GM19193 (cell line): Measurements from ENCODE around the gene SOCS7.

Experiments used
- POLR2A ChIP-seq: IDR thresholded peaks from 4 replicates; pipeline ENCODE4 v1.6.1; 2011; ENCODE audit not compliant: insufficient read depth, insufficient read length; ENCODE audit errors: extremely low read depth

Gene SOCS7

DNA sequence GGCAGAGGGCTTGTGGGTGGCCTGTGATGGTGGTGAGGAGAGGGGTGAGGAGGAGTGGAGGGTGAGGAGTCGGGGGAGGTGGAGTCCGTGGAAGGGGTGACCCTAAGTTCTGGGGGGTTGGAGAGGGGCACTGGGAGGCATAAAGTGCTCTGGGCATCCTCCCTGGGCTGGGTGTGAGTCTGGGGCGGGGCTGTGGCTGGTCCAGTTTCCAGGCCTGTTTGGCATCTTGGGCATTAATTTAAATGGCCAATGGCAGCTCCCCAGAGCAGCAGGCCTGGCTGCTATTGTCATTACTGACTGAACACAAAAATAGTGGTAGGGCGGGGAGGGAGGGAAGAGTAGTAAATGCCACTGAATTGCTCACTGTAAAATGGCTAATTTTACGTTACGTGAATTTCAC, 68.9 kb downstream of the SOCS7 start:
- TF ChIP-seq POLR2A = no peak

DNA sequence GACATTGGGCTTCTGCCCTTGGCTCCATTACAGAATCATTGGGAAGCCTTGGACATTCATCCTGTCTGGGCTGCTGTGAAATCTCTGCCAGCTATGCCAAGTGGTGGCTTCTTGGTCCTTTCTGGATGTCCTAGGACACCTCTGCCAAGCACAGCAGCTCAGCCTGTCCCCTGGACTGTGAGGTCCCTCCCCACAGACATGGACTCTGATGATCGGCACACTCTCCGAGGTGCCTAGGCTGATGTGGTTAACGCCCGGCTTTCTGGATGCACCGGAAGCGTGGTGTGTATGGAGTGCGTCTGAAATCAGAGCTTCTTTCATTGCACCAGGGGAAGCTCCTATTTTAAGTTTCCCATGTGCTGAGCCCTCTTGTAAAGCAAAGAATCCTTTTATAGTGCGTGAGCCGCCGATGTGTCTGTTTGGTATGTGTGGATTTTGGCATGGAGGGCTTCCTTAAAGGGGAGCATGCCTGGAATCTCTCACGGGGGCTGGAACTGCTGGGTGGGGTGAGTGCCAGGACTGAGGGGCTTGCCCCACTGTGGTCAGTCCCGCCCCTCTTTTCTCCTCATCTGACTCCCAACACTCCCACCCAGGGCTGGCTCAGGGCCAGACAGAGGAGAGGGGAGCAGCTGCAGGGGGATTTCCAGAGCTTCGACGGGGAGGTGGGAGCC, 69.7 kb downstream of the SOCS7 start:
- no peak for TF ChIP-seq POLR2A

DNA sequence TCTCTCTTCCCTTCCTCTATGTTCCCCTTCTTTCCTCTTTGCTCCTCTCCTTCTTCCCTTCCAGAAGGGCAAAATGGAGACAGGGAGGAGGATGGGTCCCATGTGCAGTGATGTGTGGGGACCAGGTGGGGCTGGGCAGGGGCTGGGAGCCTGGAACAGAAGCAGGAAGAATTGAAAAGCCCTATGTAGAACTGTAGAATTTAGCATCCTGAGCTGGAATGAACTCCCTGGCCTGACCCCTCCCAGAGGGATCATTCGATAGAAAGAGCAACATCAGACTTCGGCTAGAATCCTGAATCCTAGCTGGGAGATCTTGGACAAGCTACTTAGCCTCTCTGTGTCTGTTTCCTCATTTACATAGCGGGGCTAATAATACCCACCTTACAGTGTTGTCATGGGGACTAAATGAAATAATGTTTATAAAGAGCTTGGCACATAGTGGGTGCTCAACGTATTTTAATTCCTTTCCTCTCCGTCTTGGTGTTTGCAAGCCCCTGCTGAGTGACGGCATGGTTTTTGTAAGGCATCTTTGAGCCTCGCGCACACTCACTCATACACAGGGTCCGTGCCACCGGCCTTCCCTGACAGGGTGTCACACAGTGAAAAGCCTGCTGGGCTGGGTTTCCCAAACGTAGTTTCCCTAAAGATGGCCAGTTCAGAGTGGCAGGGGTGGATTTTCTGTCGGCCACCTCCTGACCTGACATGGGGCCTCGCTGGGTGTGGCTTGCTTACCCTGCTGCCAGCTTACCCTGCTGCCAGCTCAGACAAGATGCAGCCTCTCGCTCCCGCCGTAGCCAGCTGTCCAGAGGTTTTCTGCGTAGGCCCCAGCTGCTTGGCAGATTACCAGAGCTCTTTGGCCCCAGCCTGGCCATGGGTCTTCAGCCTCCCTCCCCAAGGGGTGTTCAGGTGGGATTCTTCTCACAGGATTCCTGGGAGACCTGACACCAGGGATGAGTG, 70.5 kb downstream of the SOCS7 start:
- TF ChIP-seq POLR2A = no peak

DNA sequence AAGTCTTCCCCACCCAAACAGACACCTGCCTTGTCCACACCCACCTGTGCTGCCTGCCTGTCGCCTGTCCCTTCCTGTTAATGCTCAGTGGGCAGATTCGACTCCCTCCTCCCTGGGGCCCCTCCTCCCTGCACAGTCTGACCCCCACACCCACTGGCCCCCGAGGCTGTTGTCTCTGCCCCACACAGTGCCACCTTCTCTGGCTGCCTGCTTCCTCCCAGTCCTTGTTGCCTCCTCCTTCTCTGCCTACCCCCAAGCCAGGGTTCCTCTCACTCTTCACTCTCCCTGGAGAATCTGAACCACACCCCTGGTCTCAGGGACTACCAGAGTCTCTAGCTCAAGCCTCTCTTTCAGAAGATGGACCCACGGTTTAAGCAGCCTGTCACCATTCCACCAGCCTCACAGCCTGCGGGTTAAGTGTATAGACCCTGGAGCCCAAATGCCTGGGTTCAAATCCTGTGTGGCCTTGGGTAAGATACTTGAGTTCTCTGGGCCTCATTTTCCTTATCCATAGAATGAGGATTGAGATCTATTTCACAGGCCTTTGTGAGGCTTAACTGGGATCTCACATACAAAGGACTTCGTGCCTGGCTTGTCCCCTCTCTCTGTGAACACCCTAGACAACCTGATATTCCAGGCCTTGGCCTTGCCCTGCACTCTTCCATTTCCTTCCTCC, 72.8 kb downstream of the SOCS7 start:
- TF ChIP-seq POLR2A = no peak

DNA sequence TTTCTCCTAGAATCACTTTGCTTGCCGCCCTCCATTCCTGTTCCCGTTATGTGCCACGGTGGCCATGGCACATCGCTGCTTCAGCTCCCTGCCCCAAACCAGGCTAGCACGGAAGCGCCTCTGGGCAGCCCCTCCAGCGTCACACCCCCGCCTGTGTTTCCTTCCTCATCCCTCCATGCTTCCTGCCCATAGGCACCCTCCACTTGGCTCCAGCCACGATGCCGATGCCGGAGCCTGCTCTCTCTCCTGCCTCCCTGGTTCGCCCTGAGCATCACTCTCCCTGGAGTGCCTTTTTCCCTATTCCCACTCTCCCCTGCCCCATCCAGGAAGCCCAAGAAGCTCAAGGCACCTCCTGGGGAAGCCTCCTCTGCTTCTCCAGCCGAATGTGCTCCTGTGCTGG, 73.4 kb downstream of the SOCS7 start:
- no peak for TF ChIP-seq POLR2A

DNA sequence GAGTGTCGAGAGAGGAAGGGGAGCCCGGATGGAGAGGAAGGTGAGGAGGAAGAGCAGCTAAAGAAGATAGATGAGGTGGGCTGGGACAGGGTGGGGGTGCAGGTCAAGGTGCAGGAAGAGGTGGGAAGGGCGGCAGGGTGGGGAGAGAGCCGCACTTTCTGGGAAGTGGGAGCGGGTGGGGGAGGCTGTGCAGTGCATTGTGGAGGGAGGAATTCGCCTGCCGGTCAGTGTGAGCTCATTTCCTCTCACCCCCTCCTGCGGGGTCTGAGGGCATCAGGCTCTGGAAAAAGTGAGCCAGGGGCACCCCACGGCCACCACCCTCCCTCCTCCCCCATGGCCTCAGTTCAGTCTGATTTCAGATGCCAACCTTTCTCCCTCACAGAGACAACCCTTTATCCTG, 74.1 kb downstream of the SOCS7 start:
- TF ChIP-seq POLR2A = no peak

DNA sequence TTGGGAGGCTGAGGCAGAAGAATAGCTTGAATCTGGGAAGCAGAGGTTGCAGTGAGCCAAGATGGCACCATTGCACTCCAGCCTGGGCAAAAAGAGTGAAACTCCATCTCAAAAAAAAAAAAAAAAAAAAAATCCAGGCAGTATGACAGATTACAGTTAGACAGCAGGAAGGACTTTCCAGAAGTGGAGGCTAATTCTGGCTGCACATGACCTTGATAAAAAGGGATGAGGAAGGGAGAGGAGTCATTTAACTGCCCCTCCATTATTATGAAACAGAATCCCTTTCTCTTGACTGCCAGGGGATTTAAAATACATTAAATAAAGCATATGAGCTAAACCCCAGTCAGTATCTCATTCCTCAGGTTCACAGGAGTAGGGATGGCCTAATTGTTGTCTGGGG, 74.8 kb downstream of the SOCS7 start:
- TF ChIP-seq POLR2A = no peak

DNA sequence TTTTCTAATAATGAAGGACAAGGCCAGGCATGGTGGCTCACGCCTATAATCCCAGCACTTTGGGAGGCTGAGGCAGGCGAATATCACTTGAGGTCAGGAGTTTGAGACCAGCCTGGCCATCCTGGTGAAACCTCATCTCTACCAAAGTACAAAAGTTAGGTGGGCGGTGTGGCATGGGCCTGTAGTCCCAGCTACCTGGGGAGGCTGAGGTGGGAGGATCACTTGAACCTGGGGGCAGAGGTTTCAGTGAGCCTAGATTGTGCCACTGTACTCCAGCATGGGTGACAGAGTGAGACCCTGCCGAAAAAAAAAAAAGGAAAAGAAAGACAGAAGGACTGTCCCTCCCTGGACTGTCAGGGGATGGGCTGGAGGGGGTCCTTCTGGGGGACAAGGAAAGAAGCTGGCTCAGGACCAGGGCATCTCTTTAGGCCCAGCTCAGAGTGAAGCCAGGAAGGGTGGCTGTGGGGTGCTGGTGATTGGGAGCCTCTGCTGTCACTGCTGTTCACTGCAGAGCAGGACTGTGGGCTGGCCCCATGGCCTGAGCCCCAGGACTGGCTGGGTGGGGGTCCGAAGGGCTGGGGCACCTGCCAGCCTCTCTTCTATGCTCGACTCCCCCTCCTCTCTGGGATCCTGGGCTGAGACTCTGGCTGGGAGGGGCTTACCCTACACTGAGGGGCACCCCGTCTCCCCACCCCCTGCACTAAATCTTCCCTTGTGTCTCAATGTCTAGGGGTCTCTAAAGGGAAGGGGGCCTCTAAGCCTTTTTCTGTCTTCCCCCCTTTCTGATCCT, 75.7 kb downstream of the SOCS7 start:
- no peak for TF ChIP-seq POLR2A

DNA sequence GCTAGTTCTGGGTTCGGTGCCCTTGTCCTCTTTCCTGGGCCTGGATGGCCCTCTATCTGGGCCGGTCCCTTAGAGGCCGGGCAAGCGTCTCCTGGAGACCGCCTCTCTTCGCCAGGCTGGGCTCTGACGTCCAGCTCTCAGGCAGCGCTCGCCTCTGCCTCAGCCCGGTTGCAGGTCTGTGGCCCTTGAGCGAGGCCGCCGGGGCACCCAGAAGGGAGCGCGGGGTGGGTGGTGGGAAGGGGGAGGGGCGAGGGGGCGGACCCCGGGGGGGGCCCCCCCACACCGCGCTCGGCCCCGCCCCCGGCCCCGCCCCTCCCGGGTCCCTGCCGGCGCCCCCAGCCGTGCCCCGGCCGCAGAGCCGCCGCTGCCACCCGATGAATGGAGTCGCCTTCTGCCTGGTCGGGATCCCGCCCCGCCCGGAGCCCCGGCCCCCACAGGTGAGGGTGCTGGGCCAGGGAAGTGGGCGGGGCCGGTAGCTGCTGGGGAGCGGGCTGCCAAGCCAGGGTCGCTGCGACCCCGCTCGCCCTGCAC, 76.5 kb downstream of the SOCS7 start, which contains the start of gene ARHGAP23:
TSS of gene ARHGAP23 (plus strand) at position 353 of the 531 bp plus-strand sequence. CDS start at position 375, 22 bp downstream.
- TF ChIP-seq POLR2A = no peak

DNA sequence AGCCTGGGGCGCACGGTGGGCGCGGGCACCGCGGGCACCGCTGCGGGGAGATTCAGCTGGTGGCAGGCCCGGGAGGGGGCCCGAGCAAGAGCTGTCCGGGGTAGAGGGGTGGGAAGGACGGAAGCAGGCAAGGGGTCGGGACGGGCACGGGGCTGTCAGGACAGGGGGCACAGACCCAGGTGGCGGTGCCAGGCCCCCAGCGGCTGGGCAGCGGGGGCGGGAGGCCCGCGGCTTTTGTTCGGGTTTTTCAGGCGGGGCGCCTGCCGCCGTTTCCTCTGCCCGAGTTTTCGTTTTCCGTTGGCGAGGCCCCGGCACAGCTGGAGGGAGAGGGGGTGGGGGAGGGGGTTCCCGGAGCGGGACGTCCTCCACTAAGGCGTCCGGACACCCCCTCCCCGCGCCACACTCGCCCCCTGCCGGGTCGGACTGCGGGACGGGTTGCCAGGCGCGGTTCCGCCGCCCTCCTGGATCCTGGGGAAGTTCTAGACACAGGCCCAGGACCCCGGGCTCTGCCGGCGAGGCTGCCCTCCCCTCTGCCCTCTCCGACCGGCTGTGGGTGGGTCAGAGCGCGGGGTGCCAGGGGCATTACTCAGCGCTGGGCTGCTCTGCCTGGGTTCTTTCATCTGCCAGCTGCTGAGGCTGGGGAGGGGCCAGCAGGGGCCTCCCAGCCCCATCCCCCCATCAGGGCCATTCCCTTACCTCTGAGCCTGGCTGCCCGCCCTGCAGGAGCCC, 77.2 kb downstream of the SOCS7 start:
- TF ChIP-seq POLR2A = no peak

DNA sequence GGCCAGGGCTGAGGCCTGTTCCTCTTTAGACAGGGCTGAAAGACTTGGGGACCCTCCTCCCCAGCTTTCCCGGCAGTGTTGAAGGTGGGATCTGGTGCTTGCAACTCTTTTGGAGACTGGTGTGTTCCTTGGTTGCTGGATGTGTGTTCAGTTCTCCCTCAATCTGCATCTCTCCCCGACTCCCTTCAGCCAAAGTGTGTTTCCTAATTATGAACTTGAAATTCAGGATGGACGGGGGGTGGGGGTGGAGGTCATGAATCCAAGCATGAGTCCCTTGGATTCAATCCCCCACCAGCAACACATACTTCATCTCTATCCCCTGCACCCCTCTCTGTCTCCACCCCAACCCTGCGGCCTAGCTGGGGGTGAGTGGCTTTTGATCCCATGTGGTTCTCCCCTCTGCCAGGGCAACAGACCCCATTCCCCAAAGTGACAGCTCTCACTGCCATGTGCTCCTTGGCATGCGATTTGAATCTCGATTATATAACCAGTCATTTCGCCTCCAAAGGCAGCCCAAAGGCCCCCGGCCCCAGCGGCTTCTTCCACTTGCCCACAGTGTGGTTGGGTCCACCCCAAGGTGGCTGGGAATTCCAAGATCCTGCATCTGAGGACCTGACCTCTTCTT, 77.9 kb downstream of the SOCS7 start:
- TF ChIP-seq POLR2A = no peak

DNA sequence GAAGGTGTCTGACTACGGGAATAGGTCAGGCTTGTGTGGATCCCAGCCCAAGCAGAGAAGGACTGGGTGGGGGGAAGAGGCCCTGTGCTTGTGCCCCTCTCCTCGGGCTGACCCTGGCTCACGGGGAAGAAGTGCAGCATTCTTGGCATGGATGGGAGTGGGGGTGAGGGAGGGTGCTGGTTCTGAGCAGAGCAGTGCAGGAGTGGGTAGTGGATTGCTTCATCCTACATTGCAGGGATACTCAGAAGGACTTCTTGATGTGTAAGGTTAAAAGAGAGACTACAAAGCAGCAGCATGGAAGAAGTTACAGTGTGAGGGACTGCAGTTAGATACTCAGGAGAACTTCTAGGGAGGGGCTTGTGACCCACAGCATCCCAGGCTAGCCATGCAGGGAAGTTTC, 78.7 kb downstream of the SOCS7 start:
- no peak for TF ChIP-seq POLR2A

DNA sequence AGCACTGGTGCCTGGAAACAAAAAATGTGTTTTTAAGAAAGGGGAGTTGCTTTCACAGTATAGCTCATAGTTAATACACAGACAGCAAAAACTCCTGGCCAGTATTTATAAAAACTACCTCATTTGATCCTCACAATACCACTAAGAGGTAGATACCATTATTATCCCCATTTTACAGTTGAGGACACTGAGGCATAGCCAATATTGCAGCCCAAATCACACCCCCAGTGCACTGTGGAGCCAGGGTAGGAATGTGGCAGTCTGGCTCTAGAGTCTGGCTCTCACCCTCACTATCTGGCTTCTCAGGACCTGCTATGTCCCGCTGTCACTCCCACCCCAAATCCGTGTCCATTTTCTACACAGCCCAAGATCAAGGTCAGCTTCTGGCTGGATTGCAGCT, 79.2 kb downstream of the SOCS7 start:
- no peak for TF ChIP-seq POLR2A

DNA sequence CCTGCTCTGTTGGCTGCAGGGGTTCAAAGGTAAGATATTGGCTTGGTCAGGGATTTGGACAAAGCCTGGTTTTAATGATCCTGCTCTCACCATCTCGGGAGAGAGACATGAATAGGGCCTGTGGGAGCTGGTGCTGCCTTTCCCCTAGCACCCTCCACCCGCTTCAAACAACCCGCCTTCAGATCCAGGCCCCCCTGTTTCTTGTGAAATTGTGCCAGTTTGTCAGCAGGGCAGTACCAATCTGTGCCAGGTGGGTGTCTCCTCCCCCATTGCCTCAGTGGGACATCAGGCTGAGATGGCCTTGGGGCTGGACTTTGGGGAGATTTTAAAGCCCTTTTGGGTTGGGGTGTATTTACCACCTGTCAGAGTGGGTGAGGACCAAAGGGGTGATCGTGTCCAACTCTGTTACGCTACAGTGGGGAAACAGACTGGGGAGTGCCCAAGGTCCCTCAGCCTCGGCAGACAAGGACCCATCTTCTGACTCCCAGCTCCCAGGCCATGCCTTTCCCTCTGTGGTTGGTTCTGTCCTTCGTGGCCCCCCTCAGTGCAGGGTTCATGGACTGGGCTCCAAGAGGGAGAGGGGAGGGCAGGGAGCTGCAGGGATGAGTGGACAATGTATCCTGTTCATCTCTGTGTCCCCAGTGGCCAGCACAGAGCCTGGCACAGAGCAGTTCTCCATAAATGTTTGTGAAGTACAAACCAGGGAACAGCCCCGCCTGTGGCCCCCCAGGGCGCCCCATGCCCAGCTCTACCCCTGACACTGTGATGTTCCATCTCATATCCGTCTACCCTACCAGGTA, 79.9 kb downstream of the SOCS7 start:
- TF ChIP-seq POLR2A = no peak
